Sigmoid colon (tissue), 4 donors: ENCODE measurements around the gene KCNH5.

Experiments used
- CTCF ChIP-seq, 4 experiments: fragments of 450-650 bp in 3 of 4; fragments of 200-600 bp in 1 of 4; IDR thresholded peaks; one replicate each; pipeline ENCODE4 v1.5.1; 2016 to 2019; ENCODE audit warnings: antibody characterized with exemption in 4 of 4, mild to moderate bottlenecking in 3 of 4, moderate library complexity in 2 of 4
- EP300 ChIP-seq, 4 donors: sonication (generic); formaldehyde crosslinking; IDR thresholded peaks; one replicate each; pipeline ENCODE4 v1.6.1; 2017; ENCODE audit warnings: antibody characterized with exemption in 4 of 4
- POLR2A ChIP-seq, 2 donors: fragments of 450-650 bp; IDR thresholded peaks; one replicate each; pipeline ENCODE4 v1.6.1; 2016; ENCODE audit warnings: antibody characterized with exemption in 2 of 2, mild to moderate bottlenecking in 2 of 2, moderate library complexity in 2 of 2

- TF ChIP-seq CTCF (IDR thresholded peaks at IDR 0.05): no peak
- no peak for TF ChIP-seq EP300 (IDR thresholded peaks at IDR 0.05)
- TF ChIP-seq POLR2A (IDR thresholded peaks at IDR 0.05): no peak
Observed at GRCh38 chr14:62736048-62737043, 308.9 kb downstream of the KCNH5 start.
